Measurements from ENCODE around the gene KBTBD7. TPM values are rescaled to one million over a fixed set of nuclear protein-coding genes. Genes with fewer than 3 reads are reported as not detected.

KBTBD7 gene
- total RNA-seq, 4 donors from 2014 or later: 4.5 to 11.1 (median 9.3) TPM

DNA sequence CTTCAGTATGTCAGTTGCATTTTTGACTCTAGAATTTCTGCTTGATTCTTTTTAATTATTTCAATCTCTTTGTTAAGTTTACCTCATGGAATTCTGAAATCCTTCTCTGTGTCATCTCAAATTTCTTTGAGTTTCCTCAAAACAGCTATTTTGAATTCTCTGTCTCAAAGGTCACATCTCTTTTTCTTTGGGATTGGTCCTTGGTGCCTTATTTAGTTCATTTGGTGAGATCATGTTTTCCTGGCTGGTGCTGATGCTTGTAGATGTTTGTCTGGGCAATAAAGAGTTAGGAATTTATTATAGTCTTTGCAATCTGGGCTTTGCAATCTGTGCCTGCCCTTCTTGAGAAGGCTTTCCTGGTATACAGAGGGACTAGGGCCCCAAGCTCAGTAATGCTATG lies 18.5 kb upstream of the KBTBD7 start:
- no peak for DNase-seq (ENCODE audit: low spot score in 2 of 2)
- TF ChIP-seq, protein P1, sequence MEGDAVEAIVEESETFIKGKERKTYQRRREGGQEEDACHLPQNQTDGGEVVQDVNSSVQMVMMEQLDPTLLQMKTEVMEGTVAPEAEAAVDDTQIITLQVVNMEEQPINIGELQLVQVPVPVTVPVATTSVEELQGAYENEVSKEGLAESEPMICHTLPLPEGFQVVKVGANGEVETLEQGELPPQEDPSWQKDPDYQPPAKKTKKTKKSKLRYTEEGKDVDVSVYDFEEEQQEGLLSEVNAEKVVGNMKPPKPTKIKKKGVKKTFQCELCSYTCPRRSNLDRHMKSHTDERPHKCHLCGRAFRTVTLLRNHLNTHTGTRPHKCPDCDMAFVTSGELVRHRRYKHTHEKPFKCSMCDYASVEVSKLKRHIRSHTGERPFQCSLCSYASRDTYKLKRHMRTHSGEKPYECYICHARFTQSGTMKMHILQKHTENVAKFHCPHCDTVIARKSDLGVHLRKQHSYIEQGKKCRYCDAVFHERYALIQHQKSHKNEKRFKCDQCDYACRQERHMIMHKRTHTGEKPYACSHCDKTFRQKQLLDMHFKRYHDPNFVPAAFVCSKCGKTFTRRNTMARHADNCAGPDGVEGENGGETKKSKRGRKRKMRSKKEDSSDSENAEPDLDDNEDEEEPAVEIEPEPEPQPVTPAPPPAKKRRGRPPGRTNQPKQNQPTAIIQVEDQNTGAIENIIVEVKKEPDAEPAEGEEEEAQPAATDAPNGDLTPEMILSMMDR (IDR thresholded peaks at IDR 0.05): no peak
- TF ChIP-seq EP300 (IDR thresholded peaks at IDR 0.05) (no peak), POLR2A (IDR thresholded peaks at IDR 0.05) (no peak)
- no peaks in the 10 kb centered on the region for H3K36me3 ChIP-seq
- no peak overlapping the region for H3K27ac ChIP-seq
- H3K27me3 ChIP-seq: no peaks in the 10 kb centered on the region
- H3K4me3 ChIP-seq: no peak overlapping the region
- H3K4me1 ChIP-seq: no peaks in the 10 kb centered on the region
- H3K9me3 ChIP-seq: peaks cover 0 to 14% (median 4%) of the 10 kb centered on the region in 4 donors

DNA sequence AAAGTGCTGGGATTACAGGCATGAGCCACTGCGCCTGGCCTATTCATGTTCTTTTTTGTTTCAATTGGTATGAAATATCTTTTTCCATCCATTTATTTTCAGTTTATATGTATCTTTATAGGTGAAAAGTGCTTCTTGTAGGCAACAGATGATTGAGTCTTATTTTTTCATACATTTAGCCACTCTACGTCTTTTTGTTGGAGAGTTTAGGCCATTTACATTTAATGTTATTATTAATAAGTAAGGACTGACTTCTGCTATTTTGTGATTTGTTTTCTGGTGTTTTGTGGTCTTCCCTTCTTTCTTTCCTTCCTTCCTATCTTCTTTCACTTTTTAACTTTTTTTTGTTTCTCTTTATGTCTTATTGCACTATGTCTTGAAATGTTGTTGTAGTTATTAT lies 16.7 kb upstream of the KBTBD7 start:
- no peak overlapping the region for H3K27ac ChIP-seq
- H3K27me3 ChIP-seq: no peaks in the 10 kb centered on the region
- no peaks in the 10 kb centered on the region for H3K36me3 ChIP-seq
- no peak for DNase-seq (ENCODE audit: low spot score in 2 of 2)
- H3K4me1 ChIP-seq: no peaks in the 10 kb centered on the region
- peaks cover 0 to 16% (median 5%) of the 10 kb centered on the region in 4 donors for H3K9me3 ChIP-seq
- TF ChIP-seq, protein P1 (IDR thresholded peaks at IDR 0.05): no peak
- TF ChIP-seq EP300 (IDR thresholded peaks at IDR 0.05): no peak
- TF ChIP-seq POLR2A (IDR thresholded peaks at IDR 0.05): no peak
- no peak overlapping the region for H3K4me3 ChIP-seq
- WGBS, 2 donors: 97 to 98% methylated on average over 2 of the region's 2 CpGs

DNA sequence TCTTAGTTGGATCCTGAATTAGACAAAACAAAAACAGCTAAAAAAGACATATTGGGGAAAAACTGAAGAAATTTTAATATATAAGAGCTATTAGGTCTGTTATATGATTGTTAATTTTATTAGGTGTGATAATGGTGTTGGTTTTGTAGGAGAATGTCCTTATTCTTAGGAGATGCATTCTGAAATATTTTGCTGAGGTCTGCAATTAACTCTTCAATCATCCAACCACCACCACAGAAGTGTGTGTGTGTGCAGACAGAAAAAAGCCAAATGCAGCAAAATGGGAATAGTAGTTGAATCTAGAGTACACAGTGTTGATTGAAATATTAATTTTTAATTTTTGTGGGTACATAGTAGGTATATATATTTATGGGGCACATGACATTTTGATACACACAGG lies 12.1 kb upstream of the KBTBD7 start:
- Histone ChIP-seq H3K27ac (no peak overlapping the region), H3K27me3 (no peaks in the 10 kb centered on the region), H3K4me3 (no peak overlapping the region), H3K4me1 (no peaks in the 10 kb centered on the region), H3K9me3 (peaks cover 0 to 16% (median 5%) of the 10 kb centered on the region in 4 donors), H3K36me3 (no peaks in the 10 kb centered on the region)
- TF ChIP-seq, protein P1 (IDR thresholded peaks at IDR 0.05): no peak
- TF ChIP-seq POLR2A (IDR thresholded peaks at IDR 0.05): no peak
- no peak for TF ChIP-seq EP300 (IDR thresholded peaks at IDR 0.05)
- no peak for DNase-seq (ENCODE audit: low spot score in 2 of 2)

DNA sequence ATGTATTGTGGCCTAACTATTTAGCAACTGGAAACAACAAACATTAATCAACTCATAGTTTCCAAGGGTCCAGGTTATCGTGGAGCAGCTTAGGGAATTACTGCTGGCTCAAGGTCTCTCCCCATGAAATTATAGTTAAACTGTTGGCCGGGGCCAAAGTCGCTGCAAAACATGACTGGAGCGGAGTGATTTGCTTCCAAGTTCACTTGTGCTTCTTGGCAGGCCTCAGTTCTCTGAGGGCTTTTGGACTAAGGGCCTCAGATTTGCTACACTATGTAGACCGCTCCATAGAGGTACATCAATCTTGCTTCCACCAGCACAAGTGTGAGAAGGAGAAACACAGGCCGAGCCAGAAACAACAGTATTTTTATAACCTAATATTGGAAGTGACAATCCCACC lies 9.4 kb upstream of the KBTBD7 start:
- Histone ChIP-seq H3K4me3 (no peak overlapping the region), H3K27me3 (no peaks in the 10 kb centered on the region), H3K27ac (no peak overlapping the region), H3K4me1 (no peaks in the 10 kb centered on the region), H3K36me3 (no peaks in the 10 kb centered on the region), H3K9me3 (peaks cover 0 to 9% (median 1%) of the 10 kb centered on the region in 4 donors)
- TF ChIP-seq EP300 (IDR thresholded peaks at IDR 0.05) (no peak), POLR2A (IDR thresholded peaks at IDR 0.05) (no peak)
- TF ChIP-seq, protein P1 (IDR thresholded peaks at IDR 0.05): no peak
- DNase-seq (ENCODE audit: low spot score in 2 of 2): no peak
- 82 to 84% methylated on average over 6 of the region's 6 CpGs for WGBS, 2 donors

DNA sequence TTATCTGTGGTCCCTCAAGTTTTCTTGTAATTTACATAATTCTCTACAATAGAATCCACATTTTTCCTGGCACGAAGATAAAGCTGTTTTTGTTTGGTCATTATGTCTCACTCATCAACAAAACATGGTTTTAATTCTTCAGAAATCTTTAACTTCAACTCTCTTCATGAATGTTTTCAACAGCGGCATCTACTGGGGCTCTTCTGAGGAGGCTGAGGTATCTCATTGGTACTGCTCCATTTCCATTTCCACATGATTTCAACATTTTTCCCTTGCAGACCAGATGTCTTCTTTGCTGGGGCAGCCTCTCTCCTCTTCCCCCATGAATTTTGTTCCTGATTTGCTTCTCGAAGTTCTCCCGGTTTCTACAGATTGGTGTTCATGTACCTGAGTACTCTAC lies 5.8 kb upstream of the KBTBD7 start:
- TF ChIP-seq, protein P1 (IDR thresholded peaks at IDR 0.05): no peak
- no peak for TF ChIP-seq EP300 (IDR thresholded peaks at IDR 0.05)
- TF ChIP-seq POLR2A (IDR thresholded peaks at IDR 0.05): no peak
- no peak for DNase-seq (ENCODE audit: low spot score in 2 of 2)
- Histone ChIP-seq H3K4me1 (no peaks in the 10 kb centered on the region), H3K9me3 (no peaks in the 10 kb centered on the region), H3K27me3 (no peaks in the 10 kb centered on the region), H3K27ac (no peak overlapping the region), H3K36me3 (no peaks in the 10 kb centered on the region), H3K4me3 (no peak overlapping the region)
- 65 to 68% methylated on average over 4 of the region's 4 CpGs for WGBS, 2 donors

Data from tibial nerve (tissue), 4 donors.